IPS DF 19.7 (cell line): ENCODE data around the gene CELA3B.
"Not testable (repeated sequence)": the region's sequence is repeated elsewhere in the genome, so short reads cannot be mapped to it uniquely, and the experiment has no call there.

Experiments used
- DNase-seq: peaks from one replicate; pipeline ENCODE4 v3.0.0-alpha.2; 2013; ENCODE audit warnings: low read depth, low spot score

CELA3B gene

DNA sequence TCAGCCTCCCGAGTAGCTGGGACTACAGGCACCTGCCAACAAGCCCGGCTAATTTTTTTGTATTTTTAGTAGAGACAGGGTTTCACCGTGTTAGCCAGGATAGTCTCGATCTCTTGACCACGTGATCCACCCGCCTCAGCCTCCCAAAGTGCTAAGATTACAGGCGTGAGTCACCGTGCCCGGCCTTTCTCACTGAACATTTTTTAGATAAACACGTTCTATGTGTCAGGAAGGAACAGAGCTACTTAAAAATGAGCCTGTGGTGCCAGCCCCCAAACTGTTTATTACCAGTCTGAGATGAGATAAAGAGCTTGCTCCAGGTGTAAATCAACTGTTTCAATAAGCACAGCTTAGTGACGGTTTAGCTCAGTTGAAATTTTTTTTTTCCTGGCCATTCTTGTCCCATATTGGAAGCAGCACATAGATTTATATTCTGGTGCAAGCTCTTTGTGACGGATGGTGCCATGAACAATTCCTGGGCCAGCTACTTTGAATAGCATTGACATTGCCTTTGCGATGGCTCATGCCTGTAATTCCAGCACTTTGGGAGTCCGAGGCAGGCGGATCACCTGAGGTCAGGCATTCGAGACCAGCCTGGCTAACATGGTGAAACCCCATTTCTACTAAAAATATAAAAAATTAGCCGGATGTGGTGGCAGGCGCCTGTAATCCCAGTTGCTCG, 33.7 kb upstream of the CELA3B start:
- not testable (repeated sequence) for DNase-seq

DNA sequence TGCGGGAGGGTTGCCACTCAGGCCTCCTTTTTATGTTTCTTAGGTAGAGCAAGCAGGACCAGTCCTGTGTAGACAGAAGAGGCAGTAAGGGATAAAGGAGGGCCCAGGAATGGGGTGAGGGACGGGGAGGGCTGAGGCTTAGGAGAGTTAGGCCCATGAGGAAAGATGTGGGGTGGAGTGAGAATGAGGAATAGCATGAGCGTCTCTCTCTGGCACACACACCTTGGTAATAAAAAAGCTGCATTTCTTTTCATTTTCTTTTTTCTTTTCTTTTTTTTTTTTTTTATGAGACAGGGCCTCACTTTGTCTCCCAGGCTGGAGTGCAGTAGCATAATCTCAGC, 32.1 kb upstream of the CELA3B start:
- no peak for DNase-seq

DNA sequence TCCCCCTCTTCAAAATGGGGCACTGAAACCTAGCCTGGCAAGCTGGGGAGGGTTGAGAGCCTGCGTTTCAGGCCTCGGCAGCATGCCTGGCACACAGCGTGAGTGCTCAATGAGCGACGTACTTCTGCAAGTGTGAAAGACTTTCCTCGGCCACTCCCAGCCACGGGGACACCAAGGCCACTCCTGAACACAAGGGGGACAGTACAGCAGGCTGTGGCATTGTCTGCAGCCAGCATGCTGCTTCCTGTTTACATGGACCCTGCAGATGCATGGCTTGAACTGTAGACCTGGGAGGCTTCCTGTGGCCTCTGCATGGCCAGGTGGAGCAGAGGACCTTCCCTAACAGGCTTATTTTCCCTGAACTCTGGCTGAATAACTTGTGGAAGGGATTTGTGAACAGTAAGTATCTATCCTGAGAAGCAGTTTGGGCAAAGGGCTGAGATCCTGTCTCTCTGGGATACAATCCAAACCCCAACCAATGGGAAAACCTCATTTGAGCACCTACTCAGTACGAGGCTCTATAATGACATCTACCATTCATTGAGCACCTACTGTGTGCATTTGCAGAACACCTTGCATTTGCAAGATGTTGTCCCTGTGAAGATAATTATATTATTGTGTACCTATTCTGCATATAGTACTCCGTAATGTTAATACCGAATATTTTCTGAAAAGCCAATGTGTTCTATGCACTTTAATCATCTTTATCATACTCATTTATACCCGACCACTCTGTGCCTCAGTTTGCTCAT, 29.8 kb upstream of the CELA3B start:
- no peak for DNase-seq

DNA sequence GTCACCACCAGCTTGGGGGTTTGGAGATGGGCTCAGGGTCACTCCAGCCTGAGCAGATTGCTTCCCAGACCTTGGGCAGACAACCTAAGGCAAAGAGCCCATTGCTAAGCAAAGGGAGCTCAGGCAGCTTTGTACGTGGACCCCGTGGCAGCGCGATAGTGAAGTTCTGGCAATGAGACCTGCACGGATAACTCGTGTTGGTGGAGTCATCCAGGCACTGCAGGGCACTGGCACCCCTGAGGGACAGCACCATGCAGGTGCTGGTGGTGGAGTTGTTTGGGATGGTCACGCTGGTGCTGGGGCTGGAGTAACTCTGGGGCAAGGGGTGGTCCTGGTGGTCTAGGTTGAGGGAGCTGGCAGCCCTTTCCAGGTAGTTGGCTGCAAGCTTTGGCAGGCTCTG, 26.1 kb upstream of the CELA3B start:
- no peak for DNase-seq

DNA sequence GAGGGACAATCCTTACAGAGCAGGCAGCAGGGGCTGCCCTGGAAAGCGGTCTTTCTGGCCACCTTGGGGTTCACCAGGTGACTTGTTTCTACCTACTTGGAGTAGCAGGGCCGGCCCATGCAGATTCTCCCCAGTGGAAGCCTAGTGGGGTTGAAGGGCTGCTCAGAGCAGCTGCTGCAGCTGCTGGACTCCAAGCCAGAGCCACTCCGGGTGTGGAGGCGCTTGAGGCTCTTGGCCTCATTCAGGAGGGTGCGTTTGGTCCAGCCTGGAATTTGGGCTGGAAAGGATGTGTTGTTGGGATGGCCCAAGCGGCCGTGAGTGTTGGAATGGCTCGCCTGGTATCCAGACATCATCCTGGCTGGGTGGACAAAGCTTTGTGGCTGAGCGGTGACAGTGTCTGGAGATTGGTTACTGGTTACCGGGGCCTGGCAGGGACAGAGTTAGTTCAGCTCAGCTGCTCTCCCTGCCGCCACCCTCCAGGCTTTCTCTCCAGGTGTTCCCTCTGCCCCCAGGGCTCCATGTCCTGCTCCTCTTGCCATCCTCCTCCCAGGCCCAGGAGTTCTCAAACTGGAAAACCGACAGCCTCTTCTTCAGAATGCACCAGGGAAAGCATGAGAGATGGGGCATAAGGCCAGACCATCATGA, 25.5 kb upstream of the CELA3B start:
- no peak for DNase-seq

DNA sequence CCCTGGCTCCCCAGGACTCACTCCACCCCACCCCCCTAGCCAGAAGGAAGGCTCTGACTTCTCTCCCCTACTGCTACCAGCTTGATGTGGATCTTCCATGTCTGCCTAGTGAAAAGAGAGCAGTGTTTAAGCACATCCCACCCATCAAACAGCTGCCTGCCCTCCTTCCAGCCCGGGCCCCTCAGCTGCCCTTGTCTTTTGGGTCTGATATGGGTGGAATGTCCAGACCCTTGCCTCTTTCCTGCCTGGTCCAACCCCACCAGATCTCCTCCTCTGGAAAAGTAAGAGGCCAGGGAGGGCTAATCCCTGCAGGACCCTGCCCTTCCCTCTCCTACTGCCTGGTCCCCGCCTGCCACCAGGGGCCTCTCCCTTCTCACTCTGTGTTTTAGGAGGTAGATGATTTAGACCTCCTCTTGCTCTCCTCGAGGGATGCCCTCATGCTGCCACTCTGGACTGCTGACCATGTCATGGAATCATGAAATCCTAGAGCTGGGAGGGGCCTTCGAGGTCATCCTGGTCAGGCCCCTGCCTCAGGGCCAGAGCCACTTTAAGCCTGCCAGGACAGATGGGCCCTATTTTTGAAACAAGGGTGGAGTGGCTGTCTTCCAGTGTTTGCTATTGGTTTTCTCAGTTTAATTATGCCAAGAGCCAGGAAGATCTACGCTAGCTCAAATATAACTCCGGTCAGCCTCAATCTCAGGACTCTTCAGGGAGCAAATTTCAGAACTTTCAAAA, 23.9 kb upstream of the CELA3B start:
- no peak for DNase-seq

DNA sequence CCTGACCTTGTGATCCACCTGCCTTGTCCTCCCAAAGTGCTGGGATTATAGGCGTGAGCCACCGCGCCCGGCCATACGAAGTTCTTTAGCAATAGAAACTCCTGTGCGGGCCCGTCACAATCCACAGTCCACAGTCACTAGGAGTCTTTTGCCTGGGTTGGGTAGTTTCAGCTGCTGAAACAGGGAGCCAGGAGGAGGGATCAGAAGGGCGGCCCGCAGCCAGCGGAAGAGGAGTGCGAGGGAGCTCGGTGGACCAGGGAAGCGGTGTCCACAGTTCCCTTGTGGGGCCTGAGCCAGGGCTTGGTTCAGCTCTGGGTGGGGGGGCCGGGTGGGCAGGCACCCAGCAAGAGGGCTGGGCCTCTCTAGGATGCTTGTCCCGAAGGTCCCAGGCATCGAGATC, 21.8 kb upstream of the CELA3B start:
- DNase-seq = no peak

DNA sequence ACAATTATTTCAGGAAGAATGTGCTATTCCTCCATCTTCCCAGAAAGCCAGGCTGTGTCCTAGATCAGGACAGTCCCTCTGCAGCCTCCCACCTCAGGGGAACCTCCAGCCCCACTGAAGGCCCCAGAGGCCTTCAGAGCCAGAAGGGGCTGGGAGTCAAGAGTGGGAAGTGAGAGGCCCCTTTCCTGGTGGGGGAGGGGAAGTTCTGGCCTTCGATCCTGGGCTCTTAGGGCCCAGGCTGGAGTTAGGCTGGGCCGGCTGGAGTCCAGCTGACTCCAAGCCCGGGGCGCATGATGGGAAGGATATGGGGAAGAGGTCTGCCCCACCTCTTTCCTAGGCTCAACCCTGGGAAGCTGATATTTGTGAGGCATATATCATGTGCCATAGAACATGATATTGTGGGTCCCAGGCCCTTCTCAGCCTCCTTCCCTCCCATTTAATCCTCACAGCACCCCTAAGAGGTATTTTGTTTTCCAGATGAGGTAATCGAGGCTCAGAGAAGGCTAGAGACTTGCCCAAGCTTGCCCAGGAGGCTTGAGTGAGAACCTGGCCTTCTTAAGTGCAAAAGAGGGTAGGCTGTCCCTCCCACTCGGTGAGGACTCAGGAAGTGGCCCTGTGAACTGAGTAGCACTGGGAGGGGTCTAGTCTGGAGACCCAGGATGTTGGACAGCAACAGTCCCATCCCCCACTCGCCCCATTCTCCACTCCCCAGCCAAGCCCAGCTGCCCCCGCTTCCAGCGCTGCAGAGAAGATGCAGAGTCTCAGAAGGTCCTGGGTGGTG, 21.1 kb upstream of the CELA3B start:
- DNase-seq = no peak

DNA sequence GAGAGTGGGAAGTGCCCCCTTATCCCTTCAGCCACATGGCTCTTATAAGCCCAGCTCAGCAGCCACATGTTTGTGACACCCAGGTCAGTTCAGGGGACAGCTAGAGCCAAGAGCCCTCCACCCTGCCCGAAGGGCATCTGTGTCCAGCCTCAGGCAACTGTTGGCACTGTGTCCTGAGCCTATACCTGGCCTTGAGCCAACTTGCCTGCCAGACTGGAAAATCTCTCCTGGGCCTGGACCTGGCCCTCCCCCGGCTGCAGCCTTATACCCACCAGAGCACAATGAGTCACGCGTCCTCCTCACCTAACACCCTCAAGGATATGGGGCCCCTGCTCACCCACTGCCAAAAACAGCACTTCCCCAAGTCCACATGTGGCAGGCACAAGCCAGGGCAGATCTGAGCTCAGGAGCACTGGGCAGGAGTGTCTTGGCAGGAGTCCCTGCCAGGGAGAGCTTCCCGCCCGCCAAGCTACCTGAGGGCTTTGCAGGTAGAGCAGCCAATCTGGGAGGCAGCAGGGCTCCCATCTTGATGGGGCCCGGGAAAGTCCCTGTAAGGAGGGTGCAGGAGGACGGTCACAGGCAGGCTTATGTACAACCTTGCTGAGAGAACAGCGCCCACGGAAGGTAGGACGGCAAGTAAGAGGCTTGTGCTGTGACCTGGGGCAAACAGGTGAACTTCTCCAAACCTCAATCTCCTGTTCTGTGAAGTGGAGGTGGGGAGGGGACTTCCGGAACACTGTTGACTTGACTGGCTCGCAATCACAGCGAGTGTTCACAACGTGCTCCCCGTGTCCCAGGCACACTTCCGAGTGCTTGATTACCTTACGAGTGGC, 19.9 kb upstream of the CELA3B start:
- no peak for DNase-seq

DNA sequence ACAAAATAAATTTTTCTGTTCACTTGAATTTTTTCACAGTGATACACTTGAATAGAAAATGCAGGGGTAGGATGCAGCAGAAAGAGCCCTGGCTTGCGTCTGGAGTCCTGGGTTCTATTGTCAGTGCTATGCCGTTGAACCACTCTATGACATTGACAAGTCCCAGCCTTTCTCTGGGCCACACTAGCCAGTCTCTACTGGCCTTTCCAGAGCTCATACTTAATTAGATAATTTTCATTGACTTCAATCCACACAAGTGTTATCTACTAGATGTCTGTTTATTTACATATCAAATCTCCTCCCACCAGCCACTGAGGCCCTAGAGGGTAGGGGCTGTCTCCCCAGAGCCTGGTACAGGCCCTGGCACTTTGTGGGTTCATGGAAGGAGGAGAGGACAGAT, 15.5 kb upstream of the CELA3B start:
- no peak for DNase-seq

DNA sequence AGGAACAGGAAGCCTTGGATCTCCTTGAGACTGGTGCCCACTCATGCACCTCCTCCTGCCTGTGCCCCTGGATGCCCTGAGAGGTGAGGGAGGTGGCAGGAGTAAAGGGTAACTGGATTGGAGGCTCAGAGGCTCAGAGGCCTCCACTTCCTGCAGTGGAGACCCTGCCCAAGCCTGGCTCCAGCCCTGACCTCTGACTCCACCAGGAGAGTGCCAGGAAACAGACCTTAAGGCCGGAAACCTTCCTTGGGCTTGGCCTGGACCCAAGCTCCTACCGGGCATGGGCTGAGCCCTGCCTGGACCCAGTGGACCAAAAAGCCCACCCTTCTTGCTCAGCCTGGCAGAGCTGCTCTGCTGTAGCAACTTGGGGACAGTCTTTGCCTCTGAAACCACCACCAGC, 15.0 kb upstream of the CELA3B start:
- no peak for DNase-seq

DNA sequence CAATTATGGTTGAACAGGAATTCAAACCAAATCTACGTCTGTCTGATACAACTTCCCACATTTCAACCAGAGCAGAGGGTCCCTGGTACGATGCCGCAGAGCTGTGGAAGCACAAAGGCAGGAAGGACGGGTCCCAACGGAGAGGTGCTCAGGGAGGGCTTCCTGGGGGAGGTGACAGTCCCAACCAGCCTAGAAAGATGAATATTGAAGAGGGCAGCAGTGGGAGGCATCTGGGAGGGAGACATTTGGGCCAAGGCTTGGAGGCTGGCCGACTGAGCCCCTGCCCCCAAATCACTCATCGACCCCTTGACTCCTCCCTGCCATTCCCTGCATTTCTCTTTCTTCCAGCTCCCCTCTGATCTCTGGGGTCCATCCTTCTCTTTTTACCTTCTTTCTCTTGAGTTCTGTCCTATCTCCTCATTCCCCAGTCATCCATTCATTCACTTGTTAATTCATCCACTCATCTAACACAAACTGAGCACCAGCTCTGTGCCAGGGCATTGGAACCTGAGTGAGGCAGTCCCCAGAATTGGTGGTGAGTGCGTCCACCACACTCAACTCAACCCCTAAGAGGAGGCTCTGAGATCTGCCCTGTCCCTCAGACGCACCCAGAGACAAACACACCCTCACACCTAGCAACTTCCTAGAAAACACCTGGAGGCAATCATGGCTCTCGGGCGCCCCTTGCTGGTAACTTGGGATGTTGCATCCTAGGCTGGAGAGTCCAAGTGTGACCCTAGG, 13.2 kb upstream of the CELA3B start:
- DNase-seq = peak; percentile 75

DNA sequence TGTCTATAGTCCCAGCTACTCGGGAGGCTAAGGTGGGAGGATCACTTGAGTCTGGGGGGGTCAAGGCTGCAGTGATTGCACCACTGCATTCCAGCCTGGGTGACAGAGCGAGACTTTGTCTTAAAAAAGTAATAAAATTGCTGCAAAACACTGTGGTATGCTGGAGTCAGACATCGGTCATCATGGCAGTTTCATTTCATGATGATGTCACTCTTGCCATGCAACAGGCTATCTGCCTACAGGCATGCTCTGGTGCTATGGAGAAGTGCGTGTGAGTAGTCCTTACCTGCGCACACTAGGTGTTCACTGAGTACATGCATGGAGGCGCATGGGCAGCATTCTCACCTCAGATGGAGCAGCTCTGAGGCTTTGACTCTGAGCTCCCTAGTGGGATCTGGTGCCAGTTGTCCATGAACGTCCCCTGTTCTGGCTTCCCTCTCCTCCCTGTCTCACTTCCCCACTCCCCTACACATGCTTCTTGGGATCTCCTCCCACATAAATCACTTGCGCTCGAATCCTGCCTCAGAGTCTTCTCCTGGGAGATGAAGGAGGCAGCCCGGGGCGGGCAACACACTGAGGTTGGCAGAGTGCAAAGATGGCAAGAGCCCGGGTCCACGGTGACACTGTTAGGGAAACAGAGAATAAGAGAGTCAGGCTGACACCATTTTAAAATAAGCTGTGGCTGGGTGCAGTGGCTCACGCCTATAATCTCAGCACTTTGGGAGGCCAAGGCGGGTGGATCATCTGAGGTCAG, 10.4 kb upstream of the CELA3B start:
- no peak for DNase-seq

DNA sequence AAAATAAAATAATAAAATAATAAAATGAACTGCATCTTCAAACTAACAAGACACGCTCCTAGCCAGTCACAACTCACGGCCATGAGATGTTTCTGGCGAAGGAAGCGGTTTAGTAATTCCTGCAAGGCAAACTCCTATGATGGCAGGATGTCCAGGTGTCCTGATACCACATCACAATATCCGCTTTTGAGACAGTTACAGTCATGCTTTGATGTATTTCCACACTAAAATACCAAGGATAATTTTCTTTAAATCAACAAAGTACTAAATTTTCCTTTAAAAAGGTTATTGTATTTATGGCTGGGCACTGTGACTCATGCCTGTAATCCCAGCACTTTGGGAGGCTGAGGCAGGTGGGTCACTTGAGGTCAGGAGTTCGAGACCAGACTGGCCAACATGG, 9.6 kb upstream of the CELA3B start:
- DNase-seq = not testable (repeated sequence)

DNA sequence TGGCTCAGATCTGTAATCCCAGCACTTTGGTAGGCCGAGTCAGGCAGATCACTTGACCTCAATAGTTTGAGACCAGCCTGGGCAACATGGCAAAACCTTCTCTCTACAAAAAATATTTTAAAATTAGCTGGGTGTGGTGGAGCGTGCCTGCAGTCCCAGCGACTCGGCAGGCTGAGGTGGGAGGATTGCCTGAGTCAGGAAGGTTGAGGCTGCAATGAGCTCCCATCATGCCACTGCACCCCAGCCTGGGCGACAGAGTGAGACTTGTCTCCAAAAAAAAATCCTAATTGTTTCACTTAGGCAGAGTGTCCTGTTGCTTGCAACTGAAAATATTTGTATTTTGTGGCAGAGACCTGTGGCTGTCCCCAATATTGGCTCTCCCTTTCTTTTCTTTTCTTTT, 7.8 kb upstream of the CELA3B start:
- DNase-seq = not testable (repeated sequence)

DNA sequence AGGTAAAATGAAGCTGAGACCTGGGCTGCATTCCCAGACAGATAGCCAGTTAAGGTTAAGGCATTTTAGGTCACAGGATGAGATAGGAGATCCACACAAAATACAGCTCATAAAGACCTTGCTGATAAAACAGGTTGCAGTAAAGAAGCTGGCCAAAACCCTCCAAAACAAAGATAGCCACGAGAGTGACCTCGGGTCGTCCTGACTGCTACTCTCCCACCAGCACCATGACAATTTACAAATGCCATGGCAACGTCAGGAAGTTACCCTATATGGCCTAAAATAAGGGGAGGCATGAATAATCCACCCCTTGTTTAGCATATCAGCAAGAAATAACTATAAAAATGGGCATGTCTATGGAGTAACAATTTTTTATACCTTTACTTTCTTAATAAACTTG, 6.3 kb upstream of the CELA3B start:
- not testable (repeated sequence) for DNase-seq

DNA sequence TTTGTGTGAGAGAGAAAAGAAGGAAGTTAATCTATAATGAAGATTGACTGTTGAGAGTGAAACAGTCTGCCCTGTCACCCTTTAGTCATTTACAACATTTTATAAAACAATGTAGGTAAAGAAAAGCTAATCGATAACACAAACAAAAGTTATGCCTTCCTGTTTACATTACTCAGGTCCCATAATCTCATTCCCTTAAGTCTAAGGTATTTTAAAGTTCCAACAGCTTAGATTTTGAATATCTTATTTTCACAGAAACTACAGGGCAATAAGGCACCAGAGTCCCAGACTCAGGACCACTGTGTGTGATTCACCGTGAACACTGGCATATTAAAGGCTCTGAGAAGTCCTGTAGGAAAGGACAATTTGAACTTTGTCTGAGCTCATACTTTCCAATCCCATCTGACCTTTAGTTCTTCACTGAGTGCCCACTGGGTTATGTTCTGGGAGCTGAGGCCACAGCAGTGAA, 3.8 kb upstream of the CELA3B start:
- not testable (repeated sequence) for DNase-seq

DNA sequence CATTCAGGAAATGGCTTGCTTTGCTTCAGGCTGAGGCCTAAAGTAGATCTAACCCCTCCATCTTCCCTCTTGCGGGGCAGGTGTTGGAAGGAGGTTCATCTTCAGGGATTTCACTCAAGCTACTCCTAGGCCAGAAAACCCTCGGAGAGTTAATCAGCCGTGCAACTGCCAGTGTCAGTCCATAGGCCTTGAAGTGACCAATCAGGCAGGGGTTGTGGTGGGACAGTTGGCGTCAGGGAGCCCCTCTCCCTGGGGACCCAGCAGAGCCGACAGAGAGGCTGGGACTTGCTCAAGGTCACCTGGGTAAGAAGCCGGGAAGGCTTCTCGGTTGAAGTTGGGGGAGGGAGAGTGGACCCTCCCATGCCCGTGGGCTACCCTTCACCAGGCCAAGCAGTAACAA, 2.9 kb upstream of the CELA3B start:
- DNase-seq = not testable (repeated sequence)

DNA sequence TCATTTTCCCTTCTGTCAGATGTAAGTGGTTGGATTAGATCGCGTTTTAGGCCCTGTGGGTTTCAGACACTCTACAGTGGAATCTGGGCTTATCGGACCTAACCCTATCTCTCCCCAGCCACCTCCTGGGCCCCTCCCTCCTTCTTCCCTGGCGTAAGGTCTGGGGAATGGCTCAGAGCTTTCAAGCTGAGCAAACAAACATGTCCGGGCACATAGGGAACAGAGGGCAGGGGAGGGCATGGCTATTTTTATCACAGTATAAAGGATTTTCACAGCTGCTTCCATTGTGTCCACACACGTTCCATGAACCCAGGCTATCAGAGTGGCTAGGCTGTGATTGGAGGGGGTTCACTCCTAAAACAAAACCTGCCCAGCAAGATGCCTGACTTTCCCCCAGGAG, 2.1 kb upstream of the CELA3B start:
- not testable (repeated sequence) for DNase-seq
